Measurements from ENCODE around the gene ZBTB20.
A peak's percentile ranks its signal among the peaks of the same experiment; 100 is the strongest.

ZBTB20 gene

GRCh38 chr3:114804099-114804498 lies 343.0 kb downstream of the ZBTB20 start:
- Histone ChIP-seq H3K27me3 (ENCODE audit: insufficient read depth, low read length) (no peaks in the 10 kb centered on the region), H3K79me2 (ENCODE audit: control insufficient read depth, insufficient read depth, low read length, unreplicated experiment) (no peaks in the 10 kb centered on the region), H3K36me3 (ENCODE audit: insufficient read depth, low read length) (no peaks in the 10 kb centered on the region), H3K4me1 (ENCODE audit: control insufficient read depth, insufficient read depth, low read length, unreplicated experiment) (no peaks in the 10 kb centered on the region), H3K4me3 (ENCODE audit: low read depth, low read length) (no peak overlapping the region), H2AFZ (ENCODE audit: low read length, unreplicated experiment) (no peak overlapping the region), H3K27ac (ENCODE audit: low read depth, low read length) (no peak overlapping the region)

- Histone ChIP-seq H2AFZ (ENCODE audit: low read length, unreplicated experiment) (peak overlapping the region; percentile 57), H3K4me1 (ENCODE audit: control insufficient read depth, insufficient read depth, low read length, unreplicated experiment) (no peaks in the 10 kb centered on the region), H3K27ac (ENCODE audit: low read depth, low read length) (no peak overlapping the region), H3K79me2 (ENCODE audit: control insufficient read depth, insufficient read depth, low read length, unreplicated experiment) (no peaks in the 10 kb centered on the region), H3K27me3 (ENCODE audit: insufficient read depth, low read length) (no peaks in the 10 kb centered on the region), H3K4me3 (ENCODE audit: low read depth, low read length) (peak overlapping the region; percentile 48; the same call in 1 of the 2 replicates), H3K36me3 (ENCODE audit: insufficient read depth, low read length) (no peaks in the 10 kb centered on the region)
Observed at GRCh38 chr3:114803042-114803695, 343.9 kb downstream of the ZBTB20 start.

GRCh38 chr3:114800272-114801031 lies 346.6 kb downstream of the ZBTB20 start:
- Histone ChIP-seq H3K4me3 (ENCODE audit: low read depth, low read length) (no peak overlapping the region), H3K27me3 (ENCODE audit: insufficient read depth, low read length) (no peaks in the 10 kb centered on the region), H3K79me2 (ENCODE audit: control insufficient read depth, insufficient read depth, low read length, unreplicated experiment) (no peaks in the 10 kb centered on the region), H2AFZ (ENCODE audit: low read length, unreplicated experiment) (no peak overlapping the region), H3K4me1 (ENCODE audit: control insufficient read depth, insufficient read depth, low read length, unreplicated experiment) (no peaks in the 10 kb centered on the region), H3K27ac (ENCODE audit: low read depth, low read length) (no peak overlapping the region), H3K36me3 (ENCODE audit: insufficient read depth, low read length) (no peaks in the 10 kb centered on the region)

DNA sequence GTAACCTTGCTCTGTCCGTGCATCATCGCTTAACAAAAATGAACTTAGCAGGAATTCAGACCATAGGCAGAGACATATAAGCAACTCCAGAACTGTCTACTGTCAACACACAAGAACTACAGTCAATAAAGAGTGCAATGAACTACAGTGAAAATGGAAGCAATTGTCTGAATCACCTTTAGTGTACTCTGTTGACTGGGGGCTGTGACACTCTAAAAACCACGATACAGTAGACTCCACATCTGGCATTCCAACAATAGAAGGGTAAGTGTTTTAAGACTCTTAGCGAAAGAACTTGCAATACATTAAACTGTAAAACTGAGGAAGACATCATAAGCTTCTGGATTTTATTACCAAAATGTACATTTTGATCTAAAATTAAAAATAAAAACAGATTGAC lies 347.3 kb downstream of the ZBTB20 start:
- Histone ChIP-seq H3K27ac (ENCODE audit: low read depth, low read length) (no peak overlapping the region), H3K27me3 (ENCODE audit: insufficient read depth, low read length) (no peaks in the 10 kb centered on the region), H3K4me1 (ENCODE audit: control insufficient read depth, insufficient read depth, low read length, unreplicated experiment) (no peaks in the 10 kb centered on the region), H3K4me3 (ENCODE audit: low read depth, low read length) (no peak overlapping the region), H3K79me2 (ENCODE audit: control insufficient read depth, insufficient read depth, low read length, unreplicated experiment) (no peaks in the 10 kb centered on the region), H2AFZ (ENCODE audit: low read length, unreplicated experiment) (no peak overlapping the region), H3K36me3 (ENCODE audit: insufficient read depth, low read length) (no peaks in the 10 kb centered on the region)

GRCh38 chr3:114796796-114797195 lies 350.3 kb downstream of the ZBTB20 start:
- Histone ChIP-seq H2AFZ (ENCODE audit: low read length, unreplicated experiment) (no peak overlapping the region), H3K36me3 (ENCODE audit: insufficient read depth, low read length) (no peaks in the 10 kb centered on the region), H3K79me2 (ENCODE audit: control insufficient read depth, insufficient read depth, low read length, unreplicated experiment) (no peaks in the 10 kb centered on the region), H3K4me1 (ENCODE audit: control insufficient read depth, insufficient read depth, low read length, unreplicated experiment) (no peaks in the 10 kb centered on the region), H3K27ac (ENCODE audit: low read depth, low read length) (no peak overlapping the region), H3K27me3 (ENCODE audit: insufficient read depth, low read length) (no peaks in the 10 kb centered on the region), H3K4me3 (ENCODE audit: low read depth, low read length) (no peak overlapping the region)

DNA sequence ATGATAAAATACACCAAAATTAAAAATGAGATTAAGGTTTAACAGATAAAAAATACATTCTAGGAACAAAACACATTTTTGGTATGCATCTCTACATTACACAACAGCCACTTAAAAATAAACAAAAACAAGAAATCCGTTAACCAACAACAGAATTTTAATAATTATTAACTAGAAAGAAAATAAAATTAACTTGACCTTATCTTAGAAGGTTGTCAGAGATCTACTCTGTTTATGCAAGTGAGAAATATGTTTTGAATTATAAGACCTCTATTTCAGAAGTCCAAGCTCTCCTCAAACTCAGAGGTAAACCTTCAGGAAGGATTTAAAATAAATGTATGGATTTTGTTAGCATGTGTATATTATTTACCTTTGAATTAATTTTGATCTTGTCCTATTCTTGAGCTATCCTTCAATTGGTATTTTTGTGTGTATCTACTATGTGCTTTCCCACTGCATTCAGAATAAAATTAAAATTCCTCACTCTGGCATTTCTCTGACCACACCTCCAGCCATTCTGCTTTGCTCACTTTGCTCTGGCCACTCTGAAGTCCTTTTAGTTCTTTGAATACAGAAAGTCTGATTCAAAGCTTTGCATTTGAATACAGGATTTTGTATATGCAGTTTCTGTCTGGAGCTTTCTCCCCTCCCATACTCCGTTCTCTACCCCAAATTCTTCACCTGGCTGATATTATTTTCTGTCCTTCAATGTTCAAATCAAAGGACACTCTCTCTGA lies 352.0 kb downstream of the ZBTB20 start:
- no peaks in the 10 kb centered on the region for H3K4me1 ChIP-seq (ENCODE audit: control insufficient read depth, insufficient read depth, low read length, unreplicated experiment)
- no peak overlapping the region for H2AFZ ChIP-seq (ENCODE audit: low read length, unreplicated experiment)
- H3K36me3 ChIP-seq (ENCODE audit: insufficient read depth, low read length) = no peaks in the 10 kb centered on the region
- H3K27me3 ChIP-seq (ENCODE audit: insufficient read depth, low read length) = no peaks in the 10 kb centered on the region
- H3K79me2 ChIP-seq (ENCODE audit: control insufficient read depth, insufficient read depth, low read length, unreplicated experiment) = no peaks in the 10 kb centered on the region
- no peak overlapping the region for H3K4me3 ChIP-seq (ENCODE audit: low read depth, low read length)
- H3K27ac ChIP-seq (ENCODE audit: low read depth, low read length) = no peak overlapping the region

GRCh38 chr3:114792159-114792918 lies 354.7 kb downstream of the ZBTB20 start:
- no peak overlapping the region for H2AFZ ChIP-seq (ENCODE audit: low read length, unreplicated experiment)
- no peaks in the 10 kb centered on the region for H3K36me3 ChIP-seq (ENCODE audit: insufficient read depth, low read length)
- H3K4me3 ChIP-seq (ENCODE audit: low read depth, low read length) = no peak overlapping the region

DNA sequence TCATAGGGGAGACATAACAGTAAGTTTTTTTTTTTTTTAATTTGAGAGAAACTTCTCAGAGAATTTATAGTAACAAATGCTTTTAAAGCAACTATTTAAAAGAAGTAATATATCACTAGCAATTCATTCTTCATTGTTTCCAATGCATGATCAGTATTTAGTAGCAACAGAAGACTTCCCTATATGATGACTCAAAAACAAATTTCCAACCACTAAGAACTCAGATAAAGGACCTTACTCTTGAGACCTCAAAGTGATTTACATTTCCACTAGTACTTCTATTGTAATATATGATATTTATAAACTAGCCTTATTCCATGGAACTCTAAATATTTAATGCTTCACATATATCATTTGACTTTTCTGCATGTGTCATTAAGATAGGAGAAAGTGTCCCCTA lies 356.3 kb downstream of the ZBTB20 start:
- Histone ChIP-seq H3K27ac (ENCODE audit: low read depth, low read length) (no peak overlapping the region), H3K36me3 (ENCODE audit: insufficient read depth, low read length) (no peaks in the 10 kb centered on the region), H3K4me3 (ENCODE audit: low read depth, low read length) (no peak overlapping the region), H3K4me1 (ENCODE audit: control insufficient read depth, insufficient read depth, low read length, unreplicated experiment) (no peaks in the 10 kb centered on the region), H3K79me2 (ENCODE audit: control insufficient read depth, insufficient read depth, low read length, unreplicated experiment) (no peaks in the 10 kb centered on the region), H3K27me3 (ENCODE audit: insufficient read depth, low read length) (no peaks in the 10 kb centered on the region), H2AFZ (ENCODE audit: low read length, unreplicated experiment) (no peak overlapping the region)

More at GRCh38 chr3:114792159-114792918, 354.7 kb downstream of the ZBTB20 start:
- Histone ChIP-seq H3K27me3 (ENCODE audit: insufficient read depth, low read length) (no peaks in the 10 kb centered on the region), H3K79me2 (ENCODE audit: control insufficient read depth, insufficient read depth, low read length, unreplicated experiment) (no peaks in the 10 kb centered on the region), H3K27ac (ENCODE audit: low read depth, low read length) (no peak overlapping the region), H3K4me1 (ENCODE audit: control insufficient read depth, insufficient read depth, low read length, unreplicated experiment) (no peaks in the 10 kb centered on the region)

DNA sequence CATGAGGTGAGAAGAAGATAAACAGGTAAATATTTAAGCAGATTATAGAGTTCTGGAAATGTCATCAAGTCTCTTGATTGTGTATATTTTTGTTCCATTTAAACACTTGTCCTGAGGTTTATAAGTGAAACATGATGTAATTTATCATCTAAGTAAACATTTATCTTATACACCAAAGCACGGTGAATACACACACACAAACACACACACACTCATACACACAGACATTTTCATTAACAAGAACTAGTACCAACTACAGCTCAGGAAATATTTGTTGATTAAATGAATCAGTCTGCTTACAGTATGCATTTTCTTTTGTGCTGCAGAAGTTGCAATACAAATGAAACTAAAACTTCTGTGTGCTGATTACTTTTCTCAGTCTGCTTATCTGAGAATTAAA lies 357.3 kb downstream of the ZBTB20 start:
- Histone ChIP-seq H3K27ac (ENCODE audit: low read depth, low read length) (no peak overlapping the region), H3K79me2 (ENCODE audit: control insufficient read depth, insufficient read depth, low read length, unreplicated experiment) (no peaks in the 10 kb centered on the region), H3K27me3 (ENCODE audit: insufficient read depth, low read length) (no peaks in the 10 kb centered on the region), H3K4me1 (ENCODE audit: control insufficient read depth, insufficient read depth, low read length, unreplicated experiment) (no peaks in the 10 kb centered on the region), H3K4me3 (ENCODE audit: low read depth, low read length) (no peak overlapping the region), H3K36me3 (ENCODE audit: insufficient read depth, low read length) (no peaks in the 10 kb centered on the region), H2AFZ (ENCODE audit: low read length, unreplicated experiment) (no peak overlapping the region)

GRCh38 chr3:114775395-114775794 lies 371.7 kb downstream of the ZBTB20 start:
- Histone ChIP-seq H3K4me3 (ENCODE audit: low read depth, low read length) (no peak overlapping the region), H3K79me2 (ENCODE audit: control insufficient read depth, insufficient read depth, low read length, unreplicated experiment) (no peaks in the 10 kb centered on the region), H3K27ac (ENCODE audit: low read depth, low read length) (no peak overlapping the region), H3K27me3 (ENCODE audit: insufficient read depth, low read length) (no peaks in the 10 kb centered on the region), H3K4me1 (ENCODE audit: control insufficient read depth, insufficient read depth, low read length, unreplicated experiment) (peaks cover 8% of the 10 kb centered on the region), H2AFZ (ENCODE audit: low read length, unreplicated experiment) (no peak overlapping the region), H3K36me3 (ENCODE audit: insufficient read depth, low read length) (no peaks in the 10 kb centered on the region)

Measured in ACC112 (cell line).